Left ventricle myocardium inferior (tissue), 1 donor: ENCODE data around the gene PDE4B. TPM values are rescaled to one million over a fixed set of nuclear protein-coding genes. Genes with fewer than 3 reads are reported as not detected.
"Not testable (repeated sequence)": the region's sequence is repeated elsewhere in the genome, so short reads cannot be mapped to it uniquely, and the experiment has no call there.

Experiments
- DNase-seq: peaks from one replicate; pipeline ENCODE4 v3.0.0-alpha.2; 2020
- H3K27ac ChIP-seq: fragments of 200-600 bp; replicated peaks from 2 replicates; pipeline ENCODE4 v1.8.0; 2021
- H3K27me3 ChIP-seq: fragments of 200-600 bp; 2 replicates; pipeline ENCODE4 v1.8.0; 2021; ENCODE audit warnings: low read depth
- H3K36me3 ChIP-seq: fragments of 200-600 bp; 2 replicates; pipeline ENCODE4 v1.8.0; 2021
- H3K4me1 ChIP-seq: fragments of 200-600 bp; 2 replicates; pipeline ENCODE4 v1.8.0; 2021
- H3K4me3 ChIP-seq: fragments of 200-600 bp; 2 replicates; pipeline ENCODE4 v1.8.0; 2021; ENCODE audit warnings: mild to moderate bottlenecking, moderate library complexity
- H3K9me3 ChIP-seq: fragments of 200-600 bp; replicated peaks from 2 replicates; pipeline ENCODE4 v1.8.0; 2021
- intact Hi-C: fragments of 100-400 bp; cut with micrococcal nuclease; formaldehyde crosslinking; loops from one replicate; pipeline ENCODE4 v1.11.0; 2022
- total RNA-seq: library from RNA; stranded (reverse); fragmentation: NEBNext Ultra II Directional; extraction: Animal tissue kit (Norgen Biotek cat#: 25700); gene quantifications from one replicate; pipeline ENCODE4 v1.2.1, GENCODE V29; 2021
- TF ChIP-seq, protein P1 (sequence below): fragments of 200-600 bp; IDR thresholded peaks from 2 replicates; pipeline ENCODE4 v1.8.0; 2021; ENCODE audit warnings: antibody characterized with exemption, mild to moderate bottlenecking, borderline replicate concordance
- donor health status: DM: no; HTN: yes; CAD: no; lungs with severe emphysema.

Gene PDE4B
- total RNA-seq, 1 donor from 2014 or later = 3.5 TPM

GRCh38 chr1:65845535-65846060 is 52.9 kb downstream of the PDE4B start:
- TF ChIP-seq, protein P1, sequence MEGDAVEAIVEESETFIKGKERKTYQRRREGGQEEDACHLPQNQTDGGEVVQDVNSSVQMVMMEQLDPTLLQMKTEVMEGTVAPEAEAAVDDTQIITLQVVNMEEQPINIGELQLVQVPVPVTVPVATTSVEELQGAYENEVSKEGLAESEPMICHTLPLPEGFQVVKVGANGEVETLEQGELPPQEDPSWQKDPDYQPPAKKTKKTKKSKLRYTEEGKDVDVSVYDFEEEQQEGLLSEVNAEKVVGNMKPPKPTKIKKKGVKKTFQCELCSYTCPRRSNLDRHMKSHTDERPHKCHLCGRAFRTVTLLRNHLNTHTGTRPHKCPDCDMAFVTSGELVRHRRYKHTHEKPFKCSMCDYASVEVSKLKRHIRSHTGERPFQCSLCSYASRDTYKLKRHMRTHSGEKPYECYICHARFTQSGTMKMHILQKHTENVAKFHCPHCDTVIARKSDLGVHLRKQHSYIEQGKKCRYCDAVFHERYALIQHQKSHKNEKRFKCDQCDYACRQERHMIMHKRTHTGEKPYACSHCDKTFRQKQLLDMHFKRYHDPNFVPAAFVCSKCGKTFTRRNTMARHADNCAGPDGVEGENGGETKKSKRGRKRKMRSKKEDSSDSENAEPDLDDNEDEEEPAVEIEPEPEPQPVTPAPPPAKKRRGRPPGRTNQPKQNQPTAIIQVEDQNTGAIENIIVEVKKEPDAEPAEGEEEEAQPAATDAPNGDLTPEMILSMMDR = no peak
- Histone ChIP-seq H3K27ac (no peak overlapping the region), H3K27me3 (no peaks in the 10 kb centered on the region), H3K9me3 (peaks cover 33% of the 10 kb centered on the region), H3K4me1 (no peaks in the 10 kb centered on the region), H3K4me3 (no peak overlapping the region), H3K36me3 (no peaks in the 10 kb centered on the region)
- intact Hi-C loops = no loop called here
- DNase-seq = no peak

- peaks cover 33% of the 10 kb centered on the region for H3K9me3 ChIP-seq
- TF ChIP-seq, protein P1 = no peak
- H3K27me3 ChIP-seq = no peaks in the 10 kb centered on the region
- no peak for DNase-seq
- intact Hi-C loops = no loop called here
- no peaks in the 10 kb centered on the region for H3K36me3 ChIP-seq
- H3K27ac ChIP-seq = no peak overlapping the region
- no peaks in the 10 kb centered on the region for H3K4me1 ChIP-seq
- no peak overlapping the region for H3K4me3 ChIP-seq
Observed at GRCh38 chr1:65846866-65847265, 54.2 kb downstream of the PDE4B start.

GRCh38 chr1:65850281-65850680 is 57.6 kb downstream of the PDE4B start:
- intact Hi-C loops = no loop called here

GRCh38 chr1:65856591-65856990 is 63.9 kb downstream of the PDE4B start:
- peaks cover 31% of the 10 kb centered on the region for H3K9me3 ChIP-seq
- H3K4me3 ChIP-seq, intact Hi-C loops, H3K4me1 ChIP-seq, H3K36me3 ChIP-seq, DNase-seq, H3K27me3 ChIP-seq, H3K27ac ChIP-seq: not testable (repeated sequence)

More at GRCh38 chr1:65850281-65850680, 57.6 kb downstream of the PDE4B start:
- Histone ChIP-seq H3K4me1 (no peaks in the 10 kb centered on the region), H3K27me3 (no peaks in the 10 kb centered on the region), H3K4me3 (no peak overlapping the region), H3K27ac (no peak overlapping the region), H3K36me3 (no peaks in the 10 kb centered on the region), H3K9me3 (peaks cover 48% of the 10 kb centered on the region)
- TF ChIP-seq, protein P1 = no peak
- no peak for DNase-seq

GRCh38 chr1:65866439-65866838 is 73.7 kb downstream of the PDE4B start:
- peaks cover 20% of the 10 kb centered on the region for H3K9me3 ChIP-seq
- TF ChIP-seq, protein P1 = no peak
- no peak overlapping the region for H3K27ac ChIP-seq
- peaks cover 19% of the 10 kb centered on the region for H3K27me3 ChIP-seq
- no peak for DNase-seq
- intact Hi-C loops = no loop called here
- no peaks in the 10 kb centered on the region for H3K36me3 ChIP-seq
- H3K4me3 ChIP-seq = no peak overlapping the region
- no peaks in the 10 kb centered on the region for H3K4me1 ChIP-seq

GRCh38 chr1:65872301-65872700 is 79.6 kb downstream of the PDE4B start:
- intact Hi-C loops = no loop called here
- TF ChIP-seq, protein P1 = no peak

DNA sequence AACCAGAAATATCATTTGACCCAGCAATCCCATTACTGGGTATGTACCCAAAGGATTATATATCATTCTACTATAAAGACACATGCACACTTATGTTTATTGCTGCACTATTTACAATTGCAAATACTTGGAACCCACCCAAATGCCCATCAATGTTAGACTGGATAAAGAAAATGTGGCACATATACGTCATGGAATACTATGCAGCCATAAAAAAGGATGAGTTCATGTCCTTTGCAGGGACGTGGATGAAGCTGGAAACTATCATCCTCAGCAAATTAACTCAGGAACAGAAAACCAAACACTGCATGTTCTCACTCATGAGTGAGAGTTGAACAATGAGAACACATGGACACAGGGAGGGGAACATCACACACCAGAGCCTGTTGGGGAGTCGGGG is 85.6 kb downstream of the PDE4B start:
- H3K27me3 ChIP-seq, DNase-seq, H3K36me3 ChIP-seq, H3K4me1 ChIP-seq, H3K27ac ChIP-seq, H3K4me3 ChIP-seq, intact Hi-C loops: not testable (repeated sequence)
- H3K9me3 ChIP-seq = peaks cover 27% of the 10 kb centered on the region

More at GRCh38 chr1:65872301-65872700, 79.6 kb downstream of the PDE4B start:
- DNase-seq = no peak
- no peaks in the 10 kb centered on the region for H3K4me1 ChIP-seq
- no peaks in the 10 kb centered on the region for H3K27me3 ChIP-seq
- H3K27ac ChIP-seq = no peak overlapping the region
- H3K4me3 ChIP-seq = no peak overlapping the region
- H3K9me3 ChIP-seq = peaks cover 9% of the 10 kb centered on the region
- no peaks in the 10 kb centered on the region for H3K36me3 ChIP-seq
